Fibroblast of lung (primary cell): ENCODE results near the gene VTI1A. TPM values are rescaled to one million over a fixed set of nuclear protein-coding genes. Genes with fewer than 3 reads are reported as not detected.
"Not testable (repeated sequence)": the region's sequence is repeated elsewhere in the genome, so short reads cannot be mapped to it uniquely, and the experiment has no call there.

Source experiments
- DNase-seq, 2 donors: peaks; one replicate each; pipeline versions ENCODE4 v3.0.0 to v3.0.0-alpha.2; 2010; ENCODE audit warnings: low read depth in 2 of 2
- H2AFZ ChIP-seq: 2 replicates; pipeline ENCODE4 v1.5.1; 2012; ENCODE audit warnings: low read length, control low read depth, inconsistent platforms
- H3K27ac ChIP-seq: 2 replicates; pipeline ENCODE4 v1.5.1; 2011; ENCODE audit warnings: low read length, control low read depth; ENCODE audit not compliant: insufficient read depth
- H3K27me3 ChIP-seq: 2 replicates; pipeline ENCODE4 v1.5.1; 2011; ENCODE audit warnings: mild to moderate bottlenecking, low read length; ENCODE audit not compliant: control insufficient read depth, insufficient read depth
- H3K36me3 ChIP-seq: 2 replicates; pipeline ENCODE4 v1.5.1; 2011; ENCODE audit warnings: low read length; ENCODE audit not compliant: control insufficient read depth, insufficient read depth
- H3K4me1 ChIP-seq: 2 replicates; pipeline ENCODE4 v1.5.1; 2011; ENCODE audit warnings: low read length; ENCODE audit not compliant: control insufficient read depth, insufficient read depth; ENCODE audit errors: extremely low read depth
- H3K4me2 ChIP-seq: 2 replicates; pipeline ENCODE4 v1.5.1; 2011; ENCODE audit warnings: low read length, control low read depth; ENCODE audit not compliant: insufficient read depth; ENCODE audit errors: extremely low read depth
- H3K4me3 ChIP-seq, 4 experiments: fragments of 200-600 bp in 1 of 4; sonication (generic) in 1 of 4; replicated peaks in 1 of 4; 2 replicates each; pipeline ENCODE4 v1.5.1; 2011 to 2016; ENCODE audit warnings: low read length in 4 of 4, low read depth in 3 of 4, mild to moderate bottlenecking in 3 of 4, control low read depth in 2 of 4, inconsistent platforms in 1 of 4, mixed read lengths in 1 of 4; ENCODE audit not compliant: insufficient read depth in 1 of 4; ENCODE audit errors: control extremely low read depth in 1 of 4
- H3K79me2 ChIP-seq: 2 replicates; pipeline ENCODE4 v1.5.1; 2012; ENCODE audit warnings: mild to moderate bottlenecking, low read length, inconsistent platforms; ENCODE audit not compliant: control insufficient read depth, insufficient read depth
- H3K9ac ChIP-seq: 2 replicates; pipeline ENCODE4 v1.5.1; 2011; ENCODE audit warnings: mild to moderate bottlenecking, low read length, control low read depth; ENCODE audit not compliant: insufficient read depth
- H3K9me3 ChIP-seq: 2 replicates; pipeline ENCODE4 v1.5.1; 2012; ENCODE audit warnings: low read depth, low read length; ENCODE audit not compliant: control insufficient read depth, insufficient read depth
- H4K20me1 ChIP-seq: 2 replicates; pipeline ENCODE4 v1.5.1; 2011; ENCODE audit warnings: low read length; ENCODE audit not compliant: control insufficient read depth, insufficient read depth; ENCODE audit errors: extremely low read depth
- CTCF ChIP-seq, 2 donors: IDR thresholded peaks in 1 of 2; conservative IDR thresholded peaks in 1 of 2; 1 replicate in 1 of 2; 2 replicates in 1 of 2; pipeline ENCODE4 v1.5.1; 2011 to 2012; ENCODE audit warnings: low read length in 2 of 2, control low read depth in 1 of 2, inconsistent platforms in 1 of 2, low read depth in 1 of 2, mild to moderate bottlenecking in 1 of 2
- EZH2 ChIP-seq: IDR thresholded peaks from 2 replicates; pipeline ENCODE4 v1.5.1; 2012; ENCODE audit warnings: low read length, control low read depth, mild to moderate bottlenecking; ENCODE audit errors: missing control alignments
- polyA plus RNA-seq, 2 donors: library from polyadenylated mRNA; depleted of rRNA in 1 of 2; stranded (reverse) in 1 of 2; unstranded in 1 of 2; fragments of >200 nt; gene quantifications; 2 replicates each; pipeline ENCODE4 v1.2.1, GENCODE V29; 2011 to 2012; ENCODE audit warnings: missing spikeins in 1 of 2
- total RNA-seq: library from RNA; depleted of rRNA; stranded (reverse); fragments of >200 nt; gene quantifications from 2 replicates; pipeline ENCODE4 v1.2.1, GENCODE V29; 2014

Gene VTI1A
- total and polyA plus RNA-seq, 2 donors (not counting 1 experiment from before 2014, with no cell fraction given) = 19.1 to 30.9 TPM

DNA sequence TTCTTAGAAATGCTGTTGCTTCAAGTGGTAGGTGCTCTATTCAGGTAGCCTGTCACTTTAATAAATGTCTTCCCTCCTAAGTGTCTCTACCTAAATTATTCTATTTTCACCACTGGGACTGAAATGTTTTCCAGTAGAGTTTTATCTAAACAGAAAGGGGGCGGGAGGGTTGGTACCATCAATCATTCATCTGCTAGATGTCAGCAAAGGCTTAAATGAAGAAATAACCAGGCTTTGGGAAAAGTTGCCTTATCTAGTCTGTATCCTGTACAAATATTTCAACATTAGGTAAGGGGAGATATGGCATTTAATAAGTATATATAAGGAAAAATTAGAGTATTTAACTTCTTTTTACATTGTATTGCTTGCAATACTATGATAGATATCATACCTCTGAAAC lies 51.8 kb downstream of the VTI1A start:
- Histone ChIP-seq H2AFZ (no peak overlapping the region), H3K79me2 (no peaks in the 10 kb centered on the region), H3K4me3 (no peak overlapping the region), H3K27me3 (no peaks in the 10 kb centered on the region), H3K4me1 (no peaks in the 10 kb centered on the region), H3K27ac (no peak overlapping the region), H3K9me3 (no peaks in the 10 kb centered on the region), H4K20me1 (no peaks in the 10 kb centered on the region), H3K36me3 (no peaks in the 10 kb centered on the region), H3K4me2 (no peak overlapping the region), H3K9ac (no peak overlapping the region)
- no peak for TF ChIP-seq CTCF (conservative IDR thresholded peaks at IDR 0.05 in 1 of 2, IDR thresholded peaks at IDR 0.05 in 1 of 2; ENCODE audit: low read depth in 1 of 2, low read length in 2 of 2)
- TF ChIP-seq EZH2 = no peak
- no peak for DNase-seq

- H4K20me1 ChIP-seq, H3K9ac ChIP-seq, H3K4me2 ChIP-seq, H3K27me3 ChIP-seq, H3K4me3 ChIP-seq, H3K9me3 ChIP-seq, H3K79me2 ChIP-seq, DNase-seq, H2AFZ ChIP-seq, H3K4me1 ChIP-seq, H3K27ac ChIP-seq, H3K36me3 ChIP-seq: not testable (repeated sequence)
These were observed 53.0 kb downstream of the VTI1A start for GRCh38 chr10:112499985-112500384.

- H3K27me3 ChIP-seq = no peaks in the 10 kb centered on the region
- TF ChIP-seq CTCF (conservative IDR thresholded peaks at IDR 0.05 in 1 of 2, IDR thresholded peaks at IDR 0.05 in 1 of 2; ENCODE audit: low read depth in 1 of 2, low read length in 2 of 2) (no peak), EZH2 (no peak)
- no peaks in the 10 kb centered on the region for H3K9me3 ChIP-seq
- H3K27ac ChIP-seq = no peak overlapping the region
- DNase-seq = no peak
- H3K4me1 ChIP-seq = no peaks in the 10 kb centered on the region
- no peak overlapping the region for H3K4me3 ChIP-seq
- no peaks in the 10 kb centered on the region for H3K36me3 ChIP-seq
- no peaks in the 10 kb centered on the region for H3K79me2 ChIP-seq
- no peak overlapping the region for H2AFZ ChIP-seq
- no peaks in the 10 kb centered on the region for H4K20me1 ChIP-seq
- H3K4me2 ChIP-seq = no peak overlapping the region
- no peak overlapping the region for H3K9ac ChIP-seq
These were observed 55.5 kb downstream of the VTI1A start for GRCh38 chr10:112502536-112502935.

- no peaks in the 10 kb centered on the region for H3K9me3 ChIP-seq
- no peak overlapping the region for H2AFZ ChIP-seq
- DNase-seq = no peak
- no peaks in the 10 kb centered on the region for H3K4me1 ChIP-seq
- no peaks in the 10 kb centered on the region for H3K27me3 ChIP-seq
- no peak overlapping the region for H3K9ac ChIP-seq
- TF ChIP-seq EZH2 (no peak), CTCF (conservative IDR thresholded peaks at IDR 0.05 in 1 of 2, IDR thresholded peaks at IDR 0.05 in 1 of 2; ENCODE audit: low read depth in 1 of 2, low read length in 2 of 2) (no peak)
- H3K27ac ChIP-seq = no peak overlapping the region
- no peak overlapping the region for H3K4me3 ChIP-seq
- H4K20me1 ChIP-seq = no peaks in the 10 kb centered on the region
- no peaks in the 10 kb centered on the region for H3K79me2 ChIP-seq
- no peak overlapping the region for H3K4me2 ChIP-seq
- no peaks in the 10 kb centered on the region for H3K36me3 ChIP-seq
These were observed 56.6 kb downstream of the VTI1A start for GRCh38 chr10:112503643-112504042.
